NCI-H82 treated with DMSO at 0.1 percent for 48 hours (cell line): ENCODE data around the gene OR5K2.

ENCODE experiments used
- DNase-seq: peaks from one replicate; lab custom pipeline; 2025; ENCODE audit not compliant: unreplicated experiment; lab: John Stamatoyannopoulos, UW

Gene OR5K2

GRCh38 chr3:98522544-98523281 lies 25.2 kb downstream of the OR5K2 start, which contains the start of gene CLDND1:
Gene CLDND1, minus strand, starts transcription at chr3:98522902. Its CDS starts 1,478 bp downstream, at chr3:98521424.
- DNase-seq = peak; percentile 97

GRCh38 chr3:98525494-98525893 lies 28.0 kb downstream of the OR5K2 start:
- DNase-seq = no peak

GRCh38 chr3:98528474-98529346 lies 31.2 kb downstream of the OR5K2 start:
- no peak for DNase-seq

- DNase-seq = no peak
Observed at GRCh38 chr3:98529856-98530459, 32.5 kb downstream of the OR5K2 start.

DNA sequence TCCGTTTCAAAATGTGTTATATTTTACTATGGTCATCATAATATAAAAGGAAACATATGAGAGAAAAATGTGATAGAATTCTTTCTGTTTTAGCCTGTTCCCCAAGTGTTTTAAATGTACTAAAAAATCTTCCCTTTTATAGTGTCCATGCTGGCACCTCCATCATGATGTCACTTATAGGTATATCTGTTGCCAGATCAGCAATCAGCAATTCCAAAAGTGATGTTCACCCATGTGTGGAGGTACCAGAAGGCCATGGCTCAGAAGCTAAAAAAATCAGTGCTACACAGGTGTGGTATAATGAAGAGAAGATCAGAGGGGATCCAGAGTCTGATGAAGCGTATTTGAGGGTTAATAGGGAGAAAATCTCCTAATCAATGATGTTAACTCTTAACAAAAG lies 33.2 kb downstream of the OR5K2 start:
- no peak for DNase-seq

- DNase-seq = no peak
Observed at GRCh38 chr3:98531622-98532274, 34.3 kb downstream of the OR5K2 start, which contains the start of gene GPR15. Gene GPR15, plus strand, starts transcription at chr3:98531978. Its CDS starts 56 bp downstream, at chr3:98532034.

DNA sequence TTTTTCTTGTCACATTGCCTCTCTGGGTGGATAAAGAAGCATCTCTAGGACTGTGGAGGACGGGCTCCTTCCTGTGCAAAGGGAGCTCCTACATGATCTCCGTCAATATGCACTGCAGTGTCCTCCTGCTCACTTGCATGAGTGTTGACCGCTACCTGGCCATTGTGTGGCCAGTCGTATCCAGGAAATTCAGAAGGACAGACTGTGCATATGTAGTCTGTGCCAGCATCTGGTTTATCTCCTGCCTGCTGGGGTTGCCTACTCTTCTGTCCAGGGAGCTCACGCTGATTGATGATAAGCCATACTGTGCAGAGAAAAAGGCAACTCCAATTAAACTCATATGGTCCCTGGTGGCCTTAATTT lies 34.8 kb downstream of the OR5K2 start:
- no peak for DNase-seq

DNA sequence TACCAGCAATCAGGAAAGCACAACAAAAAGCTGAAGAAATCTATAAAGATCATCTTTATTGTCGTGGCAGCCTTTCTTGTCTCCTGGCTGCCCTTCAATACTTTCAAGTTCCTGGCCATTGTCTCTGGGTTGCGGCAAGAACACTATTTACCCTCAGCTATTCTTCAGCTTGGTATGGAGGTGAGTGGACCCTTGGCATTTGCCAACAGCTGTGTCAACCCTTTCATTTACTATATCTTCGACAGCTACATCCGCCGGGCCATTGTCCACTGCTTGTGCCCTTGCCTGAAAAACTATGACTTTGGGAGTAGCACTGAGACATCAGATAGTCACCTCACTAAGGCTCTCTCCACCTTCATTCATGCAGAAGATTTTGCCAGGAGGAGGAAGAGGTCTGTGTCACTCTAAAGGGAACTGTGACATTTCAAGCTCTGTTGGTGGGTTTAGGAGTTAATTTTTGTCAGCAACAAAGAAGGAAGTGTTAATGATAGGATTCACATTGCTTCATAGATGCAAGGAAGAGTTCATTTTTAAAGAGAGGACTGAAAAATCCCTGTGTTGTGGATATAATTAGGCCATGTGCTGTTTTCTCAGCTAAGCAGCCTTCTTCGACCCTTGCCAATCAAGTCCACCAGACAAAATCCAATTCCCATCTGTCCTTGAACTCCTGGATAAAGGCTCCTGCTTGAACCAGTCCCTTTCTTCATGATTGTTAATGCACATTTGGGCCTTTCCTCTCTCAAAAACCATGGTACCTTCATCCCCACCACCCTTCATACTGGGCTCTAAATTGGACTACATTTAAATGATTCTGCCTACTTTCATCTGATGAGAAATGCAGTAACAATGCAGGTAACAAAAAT lies 35.5 kb downstream of the OR5K2 start:
- DNase-seq = no peak

- no peak for DNase-seq
Observed at GRCh38 chr3:98534168-98534567, 36.7 kb downstream of the OR5K2 start.

- DNase-seq = no peak
Observed at GRCh38 chr3:98534734-98535133, 37.3 kb downstream of the OR5K2 start.

GRCh38 chr3:98536456-98537017 lies 39.1 kb downstream of the OR5K2 start:
- DNase-seq = no peak

DNA sequence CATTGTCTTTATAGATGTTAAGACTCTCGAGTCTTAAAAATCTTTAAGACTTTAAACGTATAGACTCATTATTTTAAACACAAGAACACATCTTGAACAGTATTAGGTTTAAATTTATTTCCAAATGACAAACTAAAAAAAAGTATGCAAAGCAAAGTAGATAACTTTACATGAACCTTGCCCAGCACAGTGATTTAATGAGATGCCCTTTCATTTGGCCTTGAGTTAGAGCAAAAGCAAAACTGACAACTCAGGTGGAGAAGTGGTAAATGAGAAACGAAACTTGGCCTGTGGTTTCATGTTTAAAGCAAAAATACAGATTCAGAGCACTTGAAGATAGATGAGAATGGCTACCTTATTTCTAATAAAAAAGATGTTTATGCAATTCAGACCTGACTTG lies 42.9 kb downstream of the OR5K2 start:
- no peak for DNase-seq

GRCh38 chr3:98541695-98542094 lies 44.2 kb downstream of the OR5K2 start:
- DNase-seq = no peak

DNA sequence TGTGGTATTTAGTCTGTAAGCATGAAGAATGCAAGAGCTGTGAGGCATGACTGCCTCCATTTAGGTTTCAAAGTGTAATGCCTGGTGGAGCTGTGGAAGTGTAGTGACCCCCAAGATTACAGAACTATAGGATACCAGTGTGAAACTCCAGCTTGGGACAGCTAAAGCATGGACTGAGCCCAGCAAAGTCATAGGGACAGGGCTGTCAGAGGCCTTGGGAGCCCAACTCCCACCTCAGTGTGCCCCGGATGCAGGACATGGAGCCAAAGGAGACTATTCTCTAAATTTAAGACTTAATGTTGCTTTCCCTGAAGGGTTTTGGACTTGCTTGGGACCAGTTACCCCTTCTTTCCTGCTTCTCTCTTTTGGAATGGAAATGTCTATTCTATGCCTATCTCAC lies 45.1 kb downstream of the OR5K2 start:
- DNase-seq = no peak

- DNase-seq = no peak
Observed at GRCh38 chr3:98545940-98546339, 48.5 kb downstream of the OR5K2 start.
